GM12892 (cell line): ENCODE data around the gene DNM3.

Experiments used
- POLR2A ChIP-seq: IDR thresholded peaks from 2 replicates; pipeline ENCODE4 v1.6.1; 2011; ENCODE audit warnings: low read depth, low read length, control low read depth
- POLR2AphosphoS5 ChIP-seq: IDR thresholded peaks from 2 replicates; pipeline ENCODE4 v1.6.1; 2011; ENCODE audit warnings: low read depth, low read length, control low read depth
- TAF1 ChIP-seq: IDR thresholded peaks from 2 replicates; pipeline ENCODE4 v1.6.1; 2011; ENCODE audit warnings: low read depth, mild to moderate bottlenecking, control low read depth, low read length, borderline replicate concordance

GRCh38 chr1:171835891-171836290, 5.4 kb upstream of the DNM3 start:
- TF ChIP-seq POLR2A = no peak
- TF ChIP-seq POLR2AphosphoS5 = no peak
- no peak for TF ChIP-seq TAF1
